ENCODE measurements around the gene SPECC1.
"Not testable (repeated sequence)": the region's sequence is repeated elsewhere in the genome, so short reads cannot be mapped to it uniquely, and the experiment has no call there.

The SPECC1 gene

DNA sequence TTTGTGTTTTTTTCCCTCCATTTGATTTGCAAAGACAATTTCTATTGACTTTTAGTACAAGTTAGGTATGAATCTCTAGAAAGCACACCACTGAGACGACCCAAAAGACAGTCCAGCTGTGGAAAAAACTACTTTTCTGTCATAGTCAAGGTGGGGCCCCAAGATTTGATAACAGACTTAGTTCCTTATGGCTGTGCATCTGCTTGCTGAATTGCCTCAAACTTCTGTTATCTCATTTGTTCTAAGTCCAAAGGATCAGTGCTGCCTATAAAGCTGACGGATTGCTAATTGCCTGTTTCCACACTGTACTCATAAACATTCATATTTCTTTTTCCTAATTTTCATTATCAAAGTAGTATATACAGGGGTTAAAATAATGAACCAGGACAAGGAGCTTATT is 180.8 kb downstream of the SPECC1 start:
- no peaks in the 10 kb centered on the region; the same call in 1 of the 2 replicates for H3K27me3 ChIP-seq (ENCODE audit: control insufficient read depth, low read length)
- no peak overlapping the region for H3K4me2 ChIP-seq (ENCODE audit: low read length)
- H3K36me3 ChIP-seq (ENCODE audit: control insufficient read depth, low read length), result no peaks in the 10 kb centered on the region
- no peak overlapping the region for H3K27ac ChIP-seq (ENCODE audit: low read depth, low read length)
- peaks cover 5% of the 10 kb centered on the region for H3K4me1 ChIP-seq (ENCODE audit: control insufficient read depth, low read length)
- H3K9me2 ChIP-seq (replicated peaks; ENCODE audit: control insufficient read depth, low read length), result no peaks in the 10 kb centered on the region
- H3K4me3 ChIP-seq (ENCODE audit: low read length), result no peak overlapping the region
- H4K20me1 ChIP-seq (ENCODE audit: control insufficient read depth, insufficient read depth, low read depth, low read length), result no peaks in the 10 kb centered on the region
- H3F3A ChIP-seq (ENCODE audit: control insufficient read depth, insufficient read depth), result no peaks in the 10 kb centered on the region
- no peaks in the 10 kb centered on the region for H3K79me2 ChIP-seq (ENCODE audit: control insufficient read depth, low read length)
- TF ChIP-seq EZH2phosphoT487 (IDR thresholded peaks at IDR 0.05; ENCODE audit: borderline replicate concordance, low read length), result no peak
- TF ChIP-seq, protein P1, sequence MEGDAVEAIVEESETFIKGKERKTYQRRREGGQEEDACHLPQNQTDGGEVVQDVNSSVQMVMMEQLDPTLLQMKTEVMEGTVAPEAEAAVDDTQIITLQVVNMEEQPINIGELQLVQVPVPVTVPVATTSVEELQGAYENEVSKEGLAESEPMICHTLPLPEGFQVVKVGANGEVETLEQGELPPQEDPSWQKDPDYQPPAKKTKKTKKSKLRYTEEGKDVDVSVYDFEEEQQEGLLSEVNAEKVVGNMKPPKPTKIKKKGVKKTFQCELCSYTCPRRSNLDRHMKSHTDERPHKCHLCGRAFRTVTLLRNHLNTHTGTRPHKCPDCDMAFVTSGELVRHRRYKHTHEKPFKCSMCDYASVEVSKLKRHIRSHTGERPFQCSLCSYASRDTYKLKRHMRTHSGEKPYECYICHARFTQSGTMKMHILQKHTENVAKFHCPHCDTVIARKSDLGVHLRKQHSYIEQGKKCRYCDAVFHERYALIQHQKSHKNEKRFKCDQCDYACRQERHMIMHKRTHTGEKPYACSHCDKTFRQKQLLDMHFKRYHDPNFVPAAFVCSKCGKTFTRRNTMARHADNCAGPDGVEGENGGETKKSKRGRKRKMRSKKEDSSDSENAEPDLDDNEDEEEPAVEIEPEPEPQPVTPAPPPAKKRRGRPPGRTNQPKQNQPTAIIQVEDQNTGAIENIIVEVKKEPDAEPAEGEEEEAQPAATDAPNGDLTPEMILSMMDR (IDR thresholded peaks at IDR 0.05; ENCODE audit: low read depth, low read length, poor library complexity, severe bottlenecking), result no peak
- peaks cover 5% of the 10 kb centered on the region; the same call in 1 of the 2 replicates for H3K9me3 ChIP-seq (ENCODE audit: control insufficient read depth, insufficient read depth, low read length)

DNA sequence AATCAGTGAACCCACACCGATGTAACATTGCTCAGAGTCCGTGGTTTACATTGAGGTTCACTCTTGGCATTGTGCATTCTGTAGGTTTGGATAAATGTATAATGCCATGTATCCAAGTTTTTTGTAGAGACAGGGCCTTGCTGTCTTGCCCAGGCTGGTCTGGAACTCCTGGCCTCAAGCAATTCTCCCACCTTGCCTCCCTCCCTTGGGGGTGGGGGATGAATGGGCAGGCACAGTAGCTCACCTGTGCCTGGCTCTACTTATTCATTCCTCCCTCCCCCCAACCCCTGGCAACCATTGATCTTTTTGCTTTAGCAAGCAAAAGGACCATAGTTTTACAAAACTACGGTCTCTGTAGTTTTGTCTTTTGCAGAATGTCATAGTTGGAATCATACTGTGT is 181.4 kb downstream of the SPECC1 start:
- H3K4me1 ChIP-seq (ENCODE audit: control insufficient read depth, low read length), result peaks cover 7% of the 10 kb centered on the region
- no peaks in the 10 kb centered on the region for H3K9me2 ChIP-seq (replicated peaks; ENCODE audit: control insufficient read depth, low read length)
- no peak overlapping the region for H3K4me3 ChIP-seq (ENCODE audit: low read length)
- no peaks in the 10 kb centered on the region for H4K20me1 ChIP-seq (ENCODE audit: control insufficient read depth, insufficient read depth, low read depth, low read length)
- H3K27ac ChIP-seq (ENCODE audit: low read depth, low read length), result no peak overlapping the region
- H3K27me3 ChIP-seq (ENCODE audit: control insufficient read depth, low read length), result no peaks in the 10 kb centered on the region; the same call in 1 of the 2 replicates
- TF ChIP-seq, protein P1 (IDR thresholded peaks at IDR 0.05; ENCODE audit: low read depth, low read length, poor library complexity, severe bottlenecking), result no peak
- TF ChIP-seq EZH2phosphoT487 (IDR thresholded peaks at IDR 0.05; ENCODE audit: borderline replicate concordance, low read length), result no peak
- H3K9me3 ChIP-seq (ENCODE audit: control insufficient read depth, insufficient read depth, low read length), result peaks cover 5% of the 10 kb centered on the region; the same call in 1 of the 2 replicates
- no peaks in the 10 kb centered on the region for H3K36me3 ChIP-seq (ENCODE audit: control insufficient read depth, low read length)
- H3K4me2 ChIP-seq (ENCODE audit: low read length), result no peak overlapping the region
- H3K79me2 ChIP-seq (ENCODE audit: control insufficient read depth, low read length), result no peaks in the 10 kb centered on the region
- no peaks in the 10 kb centered on the region for H3F3A ChIP-seq (ENCODE audit: control insufficient read depth, insufficient read depth)

DNA sequence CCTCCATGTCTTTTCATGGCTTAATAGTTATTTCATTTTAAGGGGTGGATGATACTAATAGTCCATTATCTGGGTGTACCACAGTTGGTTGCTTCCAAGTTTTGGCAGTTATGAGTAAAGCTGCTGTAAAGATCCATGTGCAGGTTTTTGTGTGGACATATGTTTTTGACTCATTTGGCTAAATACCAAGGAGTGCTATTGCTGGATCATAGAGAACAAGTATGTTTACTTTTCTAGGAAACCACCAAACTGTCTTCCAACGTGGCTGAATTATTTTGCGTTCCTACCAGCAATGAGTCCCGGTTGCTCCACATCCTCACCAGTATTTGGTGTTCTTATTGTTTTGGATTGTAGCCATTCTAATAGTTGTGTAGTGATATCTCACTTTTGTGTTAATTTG is 181.9 kb downstream of the SPECC1 start:
- H3K79me2 ChIP-seq (ENCODE audit: control insufficient read depth, low read length), result no peaks in the 10 kb centered on the region
- H3K4me1 ChIP-seq (ENCODE audit: control insufficient read depth, low read length), result peaks cover 7% of the 10 kb centered on the region
- no peaks in the 10 kb centered on the region for H3F3A ChIP-seq (ENCODE audit: control insufficient read depth, insufficient read depth)
- H3K27me3 ChIP-seq (ENCODE audit: control insufficient read depth, low read length), result no peaks in the 10 kb centered on the region; the same call in 1 of the 2 replicates
- no peak overlapping the region for H3K4me2 ChIP-seq (ENCODE audit: low read length)
- H3K36me3 ChIP-seq (ENCODE audit: control insufficient read depth, low read length), result no peaks in the 10 kb centered on the region
- H3K4me3 ChIP-seq (ENCODE audit: low read length), result no peak overlapping the region
- H4K20me1 ChIP-seq (ENCODE audit: control insufficient read depth, insufficient read depth, low read depth, low read length), result no peaks in the 10 kb centered on the region
- no peaks in the 10 kb centered on the region for H3K9me2 ChIP-seq (replicated peaks; ENCODE audit: control insufficient read depth, low read length)
- H3K27ac ChIP-seq (ENCODE audit: low read depth, low read length), result no peak overlapping the region
- H3K9me3 ChIP-seq (ENCODE audit: control insufficient read depth, insufficient read depth, low read length), result peaks cover 7% of the 10 kb centered on the region
- TF ChIP-seq, protein P1 (IDR thresholded peaks at IDR 0.05; ENCODE audit: low read depth, low read length, poor library complexity, severe bottlenecking), result no peak
- no peak for TF ChIP-seq EZH2phosphoT487 (IDR thresholded peaks at IDR 0.05; ENCODE audit: borderline replicate concordance, low read length)

DNA sequence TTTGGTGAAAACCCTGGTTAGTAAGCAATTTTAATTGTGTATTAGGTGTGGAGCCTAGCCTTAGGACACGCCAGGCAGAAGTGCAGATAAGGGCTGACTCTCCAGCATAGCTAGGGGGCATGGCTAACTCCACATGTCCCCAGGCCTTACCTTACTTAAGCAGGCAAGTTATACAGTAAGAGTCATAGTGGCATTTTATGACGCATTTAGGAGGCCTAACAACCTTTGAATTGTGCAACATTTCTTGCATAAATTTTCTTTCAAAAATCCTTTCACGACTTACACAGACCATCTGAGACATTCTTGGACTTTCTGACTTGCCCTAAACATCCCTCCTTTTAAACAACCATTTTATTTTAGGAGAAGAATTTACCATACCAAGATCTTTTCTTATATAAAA is 187.1 kb downstream of the SPECC1 start:
- H3F3A ChIP-seq (ENCODE audit: control insufficient read depth, insufficient read depth); H3K27ac ChIP-seq (ENCODE audit: low read depth, low read length); H3K4me2 ChIP-seq (ENCODE audit: low read length); H3K27me3 ChIP-seq (ENCODE audit: control insufficient read depth, low read length); H3K79me2 ChIP-seq (ENCODE audit: control insufficient read depth, low read length); H4K20me1 ChIP-seq (ENCODE audit: control insufficient read depth, insufficient read depth, low read depth, low read length); H3K4me1 ChIP-seq (ENCODE audit: control insufficient read depth, low read length); H3K4me3 ChIP-seq (ENCODE audit: low read length); H3K9me2 ChIP-seq (replicated peaks; ENCODE audit: control insufficient read depth, low read length); H3K36me3 ChIP-seq (ENCODE audit: control insufficient read depth, low read length): not testable (repeated sequence)
- H3K9me3 ChIP-seq (ENCODE audit: control insufficient read depth, insufficient read depth, low read length), result peaks cover 16% of the 10 kb centered on the region
